HL-60/S4 treated with phorbol 12-myristate 13-acetate at 8.2 ng/mL for 4 days and 3 days (cell line): ENCODE measurements around the gene PPP2R2C.

Experiments
- in situ Hi-C: fragments of 300-500 bp; cut with MboI; formaldehyde crosslinking; loops from 2 replicates; pipeline ENCODE4 v1.15.0; 2022; ENCODE audit warnings: low sequenced_read_pairs

The PPP2R2C gene

DNA sequence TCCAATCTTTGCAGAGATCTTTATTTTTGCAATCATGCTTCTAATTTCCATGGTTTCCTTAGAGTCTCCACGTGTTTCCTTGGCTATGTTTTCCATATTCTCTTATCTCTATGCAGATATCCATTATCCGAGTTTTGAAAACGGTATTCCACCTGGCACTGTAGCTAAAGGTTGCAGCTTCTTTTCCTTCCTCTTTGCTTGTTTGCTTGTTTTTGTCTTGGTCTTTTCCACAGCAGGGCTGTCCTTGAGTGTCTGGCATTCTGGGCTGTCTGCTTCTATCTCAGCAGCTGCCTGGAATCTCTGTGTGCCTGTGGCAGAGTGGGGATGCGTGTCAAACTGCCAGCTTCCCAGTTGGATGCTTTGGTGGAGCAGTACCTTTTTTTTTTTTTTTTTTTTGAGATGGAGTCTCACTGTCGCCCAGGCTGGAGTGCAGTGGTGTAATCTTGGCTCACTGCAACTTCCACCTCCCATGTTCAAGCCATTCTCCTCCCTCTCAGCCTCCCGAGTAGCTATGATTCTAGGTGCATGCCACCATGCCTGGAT lies 155.9 kb downstream of the PPP2R2C start:
- in situ Hi-C loops = no loop called here

- in situ Hi-C loops = no loop called here
Observed at GRCh38 chr4:6313216-6313615, 159.2 kb downstream of the PPP2R2C start.

GRCh38 chr4:6309777-6310176 lies 162.6 kb downstream of the PPP2R2C start:
- in situ Hi-C loops = no loop called here

- in situ Hi-C loops = no loop called here
Observed at GRCh38 chr4:6308899-6309643, 163.3 kb downstream of the PPP2R2C start.

DNA sequence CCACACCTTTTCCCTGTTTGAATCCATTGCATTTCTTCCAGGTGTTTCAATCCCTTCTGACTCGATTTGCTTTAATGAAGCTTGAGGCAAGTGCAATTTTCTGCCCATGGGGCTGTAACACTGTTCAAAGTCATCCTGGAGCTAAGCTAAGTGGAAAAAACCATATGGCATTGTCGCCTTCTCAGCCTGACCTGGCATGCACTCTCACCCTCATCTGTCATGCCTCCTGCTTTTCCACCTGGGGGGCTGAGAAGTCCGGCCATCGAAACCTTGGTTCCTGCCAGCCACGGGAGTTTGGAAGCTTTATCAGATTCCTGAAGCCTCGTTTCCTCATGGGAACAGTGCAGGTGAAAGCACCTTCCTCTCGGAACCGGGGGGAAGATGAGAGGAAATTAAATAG lies 164.5 kb downstream of the PPP2R2C start:
- in situ Hi-C loops = no loop called here

- in situ Hi-C loops = no loop called here
Observed at GRCh38 chr4:6307230-6307629, 165.2 kb downstream of the PPP2R2C start.

- in situ Hi-C loops = no loop called here
Observed at GRCh38 chr4:6306299-6306698, 166.1 kb downstream of the PPP2R2C start.

DNA sequence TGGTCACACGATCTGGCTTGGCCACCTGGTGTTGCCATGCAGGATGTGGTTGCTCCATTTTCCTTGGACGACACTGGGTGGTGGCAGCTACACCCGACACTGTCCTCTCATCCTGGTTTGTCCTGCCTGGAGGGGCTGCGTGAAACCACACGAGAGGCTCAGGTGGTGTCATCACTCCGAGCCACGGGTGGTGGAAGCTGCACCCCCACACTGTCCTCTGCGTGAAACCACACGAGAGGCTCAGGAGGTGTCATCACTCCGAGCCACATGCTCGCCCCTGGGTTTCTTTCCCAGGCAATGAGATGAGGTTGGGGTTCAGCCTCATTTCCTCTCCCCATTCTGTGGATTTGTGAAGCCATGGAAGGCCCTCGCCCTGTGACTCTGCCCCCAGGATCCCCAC lies 168.5 kb downstream of the PPP2R2C start:
- in situ Hi-C loops = no loop called here

GRCh38 chr4:6302869-6303268 lies 169.5 kb downstream of the PPP2R2C start:
- in situ Hi-C loops = no loop called here

- in situ Hi-C loops = no loop called here
Observed at GRCh38 chr4:6301732-6302442, 170.5 kb downstream of the PPP2R2C start.

- in situ Hi-C loops = no loop called here
Observed at GRCh38 chr4:6301051-6301731, 171.2 kb downstream of the PPP2R2C start.

- in situ Hi-C loops = no loop called here
Observed at GRCh38 chr4:6300359-6300758, 172.1 kb downstream of the PPP2R2C start.

- in situ Hi-C loops = no loop called here
Observed at GRCh38 chr4:6299875-6300274, 172.5 kb downstream of the PPP2R2C start.

DNA sequence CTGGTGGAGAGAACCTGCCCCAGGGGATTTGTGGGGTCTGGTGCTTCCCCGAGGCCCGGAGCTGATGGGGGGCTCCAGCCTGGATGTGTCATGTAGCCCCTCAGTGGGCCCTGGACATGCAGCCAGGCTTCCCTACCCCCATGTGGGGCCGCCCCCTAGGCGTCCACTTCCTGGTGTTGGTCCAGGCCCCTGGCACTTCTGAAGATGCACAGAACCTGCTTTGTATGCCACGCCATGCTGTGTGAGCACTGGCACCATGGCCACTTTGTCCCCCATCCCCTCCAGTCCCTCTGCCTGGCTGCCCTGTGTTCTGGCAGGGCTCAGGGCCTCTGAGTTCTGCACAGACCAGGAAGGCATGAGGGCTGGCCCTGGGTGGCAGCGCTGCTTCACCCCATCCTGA lies 173.6 kb downstream of the PPP2R2C start:
- in situ Hi-C loops = no loop called here

DNA sequence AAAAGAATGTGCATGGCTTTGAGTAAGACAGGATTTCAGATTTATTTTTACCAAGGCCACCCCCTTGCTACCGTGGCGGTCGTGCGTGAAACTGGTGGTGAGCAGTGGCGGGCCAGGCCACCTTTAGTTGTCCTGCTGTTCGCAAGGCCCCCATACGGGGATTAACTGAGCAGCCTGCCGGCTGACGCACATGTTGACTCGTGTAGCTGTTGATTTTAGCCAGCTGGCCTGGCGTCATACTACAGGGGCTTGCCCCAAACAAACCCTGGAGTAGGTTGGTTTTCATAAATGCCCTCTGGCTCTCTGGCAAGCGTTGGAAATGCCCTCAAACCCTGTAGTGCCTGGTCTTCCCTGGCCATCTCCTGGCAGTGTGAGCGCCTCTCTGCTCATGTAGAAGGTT lies 174.4 kb downstream of the PPP2R2C start:
- in situ Hi-C loops = no loop called here

DNA sequence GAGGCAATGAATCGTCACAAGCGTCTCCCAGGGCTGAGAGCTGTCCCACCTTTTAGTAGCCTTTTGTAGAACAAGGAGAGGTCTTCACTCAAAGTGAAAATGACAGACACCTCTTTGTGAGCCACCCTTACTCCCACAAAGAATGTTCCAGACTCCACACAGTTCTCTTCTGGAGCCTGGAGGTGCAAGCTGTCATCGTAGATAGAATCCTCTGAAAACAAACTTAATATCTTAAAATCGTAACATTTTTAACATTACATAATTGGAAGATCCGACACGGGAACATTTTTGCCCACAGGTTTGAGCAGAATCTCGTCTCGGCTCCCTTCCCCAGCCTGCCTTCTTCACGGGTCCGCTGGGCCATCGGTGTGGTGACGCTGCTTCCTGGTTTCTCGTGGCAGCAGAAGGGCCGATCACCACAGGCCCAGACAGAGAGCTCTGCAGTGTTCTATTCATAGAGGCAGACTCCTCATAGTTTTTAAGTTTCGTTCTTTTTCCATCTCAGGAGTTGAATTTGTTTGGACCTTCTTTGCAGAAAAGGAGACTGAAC lies 175.1 kb downstream of the PPP2R2C start:
- in situ Hi-C loops = no loop called here

DNA sequence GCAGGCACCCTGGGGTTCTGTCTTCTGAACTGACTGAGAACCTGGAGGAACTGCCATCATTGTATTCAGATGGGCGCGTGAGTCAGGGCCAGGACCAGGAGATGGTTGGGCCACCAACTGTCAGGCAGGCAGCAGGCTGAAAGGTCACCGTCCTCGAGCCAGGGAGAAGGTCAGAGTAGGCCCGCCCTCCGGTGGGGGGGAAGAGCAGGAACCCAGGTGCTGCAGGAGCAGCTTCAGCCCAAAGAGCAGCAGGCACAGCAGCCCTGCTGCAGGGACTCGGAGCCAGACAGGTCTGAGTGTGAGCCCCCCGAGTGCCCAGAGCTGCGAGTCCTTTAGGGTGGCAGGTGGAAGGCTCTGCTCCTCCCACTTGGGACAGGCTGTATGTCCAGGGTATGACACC lies 176.4 kb downstream of the PPP2R2C start:
- in situ Hi-C loops = no loop called here

DNA sequence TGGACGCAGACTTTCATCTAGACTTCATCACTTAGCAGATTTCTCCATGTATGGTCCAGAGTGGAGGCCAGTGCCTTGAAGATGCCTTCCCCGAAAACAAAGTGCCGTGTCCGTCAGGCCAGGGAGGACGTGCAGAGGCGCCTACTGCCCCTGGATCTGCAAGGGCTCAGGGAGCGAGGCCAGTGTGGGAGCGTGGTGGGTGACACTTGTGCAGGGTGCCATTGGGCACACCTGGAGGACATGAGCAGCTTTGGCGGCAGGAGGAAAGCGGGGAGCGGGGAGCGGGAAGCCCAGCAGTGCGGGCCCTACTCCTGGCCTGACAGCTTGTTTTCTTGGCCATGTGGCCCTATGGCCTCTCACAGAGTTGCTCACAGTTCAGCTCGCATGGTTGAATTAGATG lies 176.9 kb downstream of the PPP2R2C start:
- in situ Hi-C loops = no loop called here

GRCh38 chr4:6294705-6295421 lies 177.6 kb downstream of the PPP2R2C start:
- in situ Hi-C loops = no loop called here

DNA sequence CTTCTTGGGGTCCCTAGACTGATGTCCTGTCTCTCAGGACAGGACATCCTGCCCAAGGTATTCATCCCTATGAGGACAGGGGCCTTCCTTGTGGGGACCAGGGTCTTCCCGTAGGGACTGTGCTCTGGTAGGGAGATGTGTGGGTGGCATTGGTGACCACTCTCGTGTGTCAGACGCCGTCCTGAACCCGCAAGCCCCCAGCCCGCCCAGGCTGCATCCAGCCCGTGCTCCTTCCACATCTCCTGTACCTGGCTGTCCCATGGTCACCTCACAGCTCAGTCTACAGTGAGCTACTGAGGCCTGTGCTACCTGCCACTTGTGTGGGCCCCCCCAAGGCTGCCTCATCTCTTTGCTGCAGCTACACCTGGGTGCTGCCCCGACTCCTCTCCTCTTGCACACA lies 178.8 kb downstream of the PPP2R2C start:
- in situ Hi-C loops = no loop called here

GRCh38 chr4:6293097-6293445 lies 179.3 kb downstream of the PPP2R2C start:
- in situ Hi-C loops = no loop called here
